AG20443 (cell line): ENCODE results near the gene MVK.

ENCODE experiments used
- DNase-seq: peaks from one replicate; pipeline ENCODE4 v3.0.0; 2012; ENCODE audit warnings: low spot score, mixed read lengths

Gene MVK

GRCh38 chr12:109545826-109546225, 27.8 kb upstream of the MVK start:
- no peak for DNase-seq

- DNase-seq = no peak
Measured at GRCh38 chr12:109547286-109547685, 26.3 kb upstream of the MVK start.

- no peak for DNase-seq
Measured at GRCh38 chr12:109548258-109548657, 25.3 kb upstream of the MVK start.

- DNase-seq = no peak
Measured at GRCh38 chr12:109549613-109550270, 23.9 kb upstream of the MVK start.

- DNase-seq = no peak
Measured at GRCh38 chr12:109550281-109550680, 23.3 kb upstream of the MVK start.

GRCh38 chr12:109551108-109551507, 22.5 kb upstream of the MVK start:
- DNase-seq = no peak

- no peak for DNase-seq
Measured at GRCh38 chr12:109552971-109553370, 20.6 kb upstream of the MVK start.

- DNase-seq = peak; percentile 45
Measured at GRCh38 chr12:109553483-109553882, 20.1 kb upstream of the MVK start.

- DNase-seq = peak; percentile 28
Measured at GRCh38 chr12:109553906-109554500, 19.6 kb upstream of the MVK start.

GRCh38 chr12:109554761-109555160, 18.8 kb upstream of the MVK start:
- DNase-seq = no peak

GRCh38 chr12:109555431-109556315, 17.9 kb upstream of the MVK start:
- DNase-seq = no peak

GRCh38 chr12:109557200-109557599, 16.4 kb upstream of the MVK start:
- DNase-seq = no peak

GRCh38 chr12:109557805-109558204, 15.8 kb upstream of the MVK start:
- DNase-seq = no peak

GRCh38 chr12:109558374-109559199, 15.0 kb upstream of the MVK start:
- no peak for DNase-seq

- no peak for DNase-seq
Measured at GRCh38 chr12:109559200-109559505, 14.4 kb upstream of the MVK start.

- DNase-seq = no peak
Measured at GRCh38 chr12:109559601-109560000, 14.0 kb upstream of the MVK start.

GRCh38 chr12:109560867-109561710, 12.5 kb upstream of the MVK start:
- no peak for DNase-seq

GRCh38 chr12:109561711-109562030, 11.9 kb upstream of the MVK start:
- DNase-seq = no peak

GRCh38 chr12:109562871-109563270, 10.7 kb upstream of the MVK start:
- no peak for DNase-seq

GRCh38 chr12:109563291-109564284, 10.0 kb upstream of the MVK start:
- no peak for DNase-seq
